GM18519 (cell line): ENCODE data around the gene PIM1.

Source experiments
- ATAC-seq: cut with Tn5 transposase; IDR thresholded peaks from one replicate; pipeline ENCODE4 v1.9.1; 2021; ENCODE audit warnings: mild to moderate bottlenecking, moderate library complexity; ENCODE audit not compliant: unreplicated experiment, low FRiP score

Gene PIM1

DNA sequence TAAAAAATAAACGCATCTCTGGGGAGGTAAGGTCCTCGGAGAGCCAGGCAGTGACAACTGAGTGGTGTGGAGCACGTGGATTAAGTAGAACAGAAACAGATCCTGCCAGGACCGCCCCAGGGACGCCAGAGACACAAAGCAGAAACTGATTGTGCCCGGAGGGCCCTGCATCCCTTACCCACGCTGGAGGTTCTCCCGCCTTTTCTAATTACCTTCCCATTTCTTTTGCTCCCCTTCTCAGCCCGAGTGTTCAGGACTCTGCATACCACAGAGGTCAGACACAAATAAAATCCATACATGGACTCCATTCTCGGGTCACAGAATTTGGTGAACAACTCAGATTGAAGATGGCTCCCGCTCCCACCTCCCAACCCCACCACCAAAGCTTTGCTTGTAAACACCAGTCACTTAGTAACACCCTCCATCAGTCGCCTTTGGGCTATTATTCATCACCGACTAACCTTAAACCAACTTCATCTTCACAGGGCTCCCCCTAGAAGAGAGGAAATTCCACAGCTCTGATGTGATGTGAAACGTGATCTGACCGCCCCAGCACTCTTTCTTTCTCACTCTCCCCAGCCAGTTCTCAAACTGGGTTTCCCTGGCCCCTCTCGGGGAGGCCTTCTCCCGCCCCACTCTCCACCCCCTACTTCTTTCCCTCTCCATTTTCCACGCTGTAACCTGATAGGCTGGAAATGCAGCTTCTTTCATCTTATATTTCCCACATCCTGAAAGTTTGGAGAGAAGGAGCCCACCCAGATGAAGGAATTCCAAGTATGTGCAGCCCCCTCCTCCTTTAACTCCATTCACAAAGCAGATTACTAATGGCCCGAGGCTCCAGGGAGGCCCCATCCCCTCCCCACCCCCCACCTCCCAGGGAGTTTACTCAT is 32.5 kb upstream of the PIM1 start:
- ATAC-seq, result no peak

DNA sequence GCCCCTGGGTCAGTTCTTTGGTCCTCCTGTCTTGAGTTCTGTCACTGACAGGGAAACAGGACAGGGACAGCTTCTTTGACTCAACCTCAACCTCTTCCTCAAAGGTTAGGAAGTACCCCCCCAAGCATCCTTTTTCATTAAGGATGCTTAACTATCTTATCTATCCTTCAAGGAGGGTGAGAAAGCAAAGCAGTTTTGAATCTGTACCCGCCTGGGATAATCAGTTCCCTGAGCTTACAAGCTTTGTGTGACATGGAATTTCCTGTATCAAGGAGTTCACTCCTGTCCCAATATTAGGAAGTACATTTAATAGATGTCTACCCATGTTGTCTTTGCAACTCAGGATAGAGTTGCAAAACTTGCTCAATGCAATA is 31.1 kb upstream of the PIM1 start:
- no peak for ATAC-seq

DNA sequence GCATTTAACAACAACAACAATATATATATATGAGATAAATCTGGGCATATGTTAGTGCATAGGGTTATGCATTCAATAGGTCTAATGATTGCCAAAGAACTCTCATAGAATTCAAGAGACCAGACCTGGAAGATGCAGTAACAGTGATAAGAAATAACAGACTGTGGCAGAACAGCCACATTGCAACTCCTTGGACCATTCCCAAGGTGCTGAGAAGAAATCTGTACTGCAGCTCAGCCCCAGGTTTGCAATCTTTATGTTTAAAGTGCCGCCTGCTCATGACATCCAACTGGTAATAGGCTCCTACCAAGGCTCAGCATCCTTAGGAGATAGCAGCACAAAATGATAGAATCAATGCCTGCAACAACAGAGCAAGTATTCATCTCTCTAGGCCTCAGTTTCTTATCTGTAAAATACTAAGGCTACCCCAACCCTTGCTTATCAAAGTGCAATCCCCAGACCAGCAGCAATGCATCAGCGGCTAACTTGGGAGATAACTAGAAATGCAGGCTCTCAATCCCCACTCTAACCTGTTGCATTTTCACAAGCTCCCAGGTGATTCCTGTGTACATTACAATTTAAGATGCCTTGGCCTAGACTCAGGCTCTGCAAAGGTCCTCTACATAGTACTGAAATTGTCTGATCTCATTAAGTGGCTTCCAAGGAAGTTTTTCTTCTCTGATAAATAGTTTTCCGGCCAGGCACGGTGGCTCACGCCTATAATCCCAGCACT is 30.6 kb upstream of the PIM1 start:
- ATAC-seq, result no peak

DNA sequence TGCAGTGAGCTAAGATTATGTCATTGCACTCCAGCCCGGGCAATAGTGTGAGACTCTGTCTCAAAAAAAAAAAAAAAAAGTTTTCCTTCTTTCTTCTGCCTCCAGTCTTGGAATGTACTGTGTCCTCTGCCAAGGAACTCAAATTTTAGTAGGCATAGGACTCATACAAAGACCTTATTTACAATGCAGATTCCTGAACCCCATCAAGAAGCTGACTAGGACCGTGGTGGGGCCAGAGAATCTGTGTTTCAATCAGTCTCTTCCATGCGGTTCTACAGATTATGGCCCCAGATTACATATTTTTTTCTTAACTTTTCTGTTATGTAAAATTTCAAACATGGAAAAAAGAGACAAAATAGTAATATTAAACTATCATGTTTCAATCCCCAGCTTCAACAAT is 29.8 kb upstream of the PIM1 start:
- no peak for ATAC-seq

GRCh38 chr6:37141281-37142049 is 28.5 kb upstream of the PIM1 start:
- ATAC-seq, result no peak

DNA sequence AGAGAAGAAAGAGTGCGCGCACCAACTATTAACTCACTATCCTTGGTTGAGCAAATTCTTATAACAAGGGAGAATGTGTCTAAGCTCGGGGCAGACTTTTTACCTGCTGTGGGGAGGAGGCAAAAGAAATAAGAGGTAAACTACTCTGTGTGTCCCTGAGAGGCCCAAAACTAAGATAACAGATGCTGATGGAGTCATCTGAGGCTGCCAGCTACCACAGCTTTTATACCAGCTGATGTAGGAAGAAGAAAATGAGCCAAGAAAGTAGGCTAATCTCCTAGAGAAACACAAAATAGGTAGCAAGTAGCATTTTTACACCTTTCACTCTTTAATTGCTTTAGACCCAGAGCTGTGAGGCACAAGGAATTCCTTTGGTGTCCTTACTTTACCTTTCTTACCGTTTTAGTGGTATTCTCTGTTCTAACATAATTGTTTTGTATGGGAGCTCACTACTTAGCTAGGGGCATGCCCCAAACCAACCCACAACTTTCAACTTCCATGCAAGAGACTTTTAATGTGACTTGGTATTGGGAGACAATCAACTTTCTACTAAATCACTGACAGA is 27.8 kb upstream of the PIM1 start:
- ATAC-seq, result no peak

- no peak for ATAC-seq
Measured at GRCh38 chr6:37143585-37143984, 26.4 kb upstream of the PIM1 start.

- ATAC-seq, result no peak
Measured at GRCh38 chr6:37145443-37145842, 24.5 kb upstream of the PIM1 start.

DNA sequence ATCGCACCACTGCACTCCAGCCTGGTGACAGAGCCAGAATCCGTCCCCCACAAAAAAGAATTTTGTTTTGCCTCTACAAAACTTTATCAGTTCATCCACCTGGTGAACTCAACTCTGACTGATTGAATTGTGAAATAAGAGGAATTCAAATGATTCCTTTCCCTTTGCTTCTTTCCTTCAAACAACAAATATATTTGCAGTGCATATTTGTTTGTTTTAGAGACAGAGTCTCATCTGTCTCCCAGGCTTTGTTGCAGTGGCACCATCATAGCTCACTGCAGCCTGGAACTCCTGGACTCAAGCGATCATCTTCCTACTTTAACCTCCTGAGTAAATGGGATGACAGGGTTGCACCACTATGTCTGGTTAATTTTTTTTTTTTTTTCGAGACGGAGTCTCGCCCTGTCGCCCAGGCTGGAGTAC is 23.2 kb upstream of the PIM1 start:
- no peak for ATAC-seq

- ATAC-seq, result no peak
Measured at GRCh38 chr6:37149745-37150144, 20.2 kb upstream of the PIM1 start.

- ATAC-seq, result no peak
Measured at GRCh38 chr6:37150314-37150713, 19.6 kb upstream of the PIM1 start.

GRCh38 chr6:37155394-37156312 is 14.3 kb upstream of the PIM1 start:
- peak; percentile 83 for ATAC-seq

GRCh38 chr6:37158508-37158907 is 11.4 kb upstream of the PIM1 start:
- no peak for ATAC-seq

GRCh38 chr6:37160922-37161778 is 8.8 kb upstream of the PIM1 start:
- no peak for ATAC-seq

DNA sequence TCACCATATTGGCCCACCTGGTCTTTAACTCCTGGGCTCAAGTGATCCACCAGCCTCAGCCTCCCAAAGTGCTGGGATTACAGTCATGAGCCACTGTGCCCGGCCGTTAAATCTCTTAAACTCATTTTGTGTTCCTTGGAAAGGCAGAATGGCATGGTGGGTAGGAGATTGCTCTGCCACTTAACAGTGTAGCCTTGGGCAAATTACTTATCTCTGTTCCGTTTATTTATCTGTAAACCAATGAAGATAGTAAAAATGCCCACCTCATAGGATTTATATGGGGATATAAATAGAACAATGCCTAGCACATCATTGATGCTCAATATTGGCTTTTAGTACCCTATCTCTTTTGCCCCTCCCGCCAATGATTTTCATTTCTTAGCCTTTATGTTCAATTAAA is 7.2 kb upstream of the PIM1 start:
- no peak for ATAC-seq

- no peak for ATAC-seq
Measured at GRCh38 chr6:37168163-37168758, 1.7 kb upstream of the PIM1 start.

GRCh38 chr6:37168811-37169495 is 999 bp upstream of the PIM1 start:
- no peak for ATAC-seq
